HCT116 (cell line): Measurements from ENCODE around the gene CLIC4.

ENCODE experiments used
- CTCF ChIP-seq, 3 experiments: fragments of 200-600 bp in 1 of 3; sonication (generic) in 1 of 3; IDR thresholded peaks in 2 of 3; conservative IDR thresholded peaks in 1 of 3; 2 replicates each; pipeline ENCODE4 v1.5.1; 2012 to 2017; ENCODE audit warnings: low read depth in 2 of 3, low read length in 2 of 3, antibody characterized with exemption in 1 of 3, borderline replicate concordance in 1 of 3, control low read depth in 1 of 3, mild to moderate bottlenecking in 1 of 3, mixed read lengths in 1 of 3, mixed run types in 1 of 3, moderate library complexity in 1 of 3; ENCODE audit not compliant: insufficient read depth in 1 of 3
- POLR2A ChIP-seq: IDR thresholded peaks from 2 replicates; pipeline ENCODE4 v1.7.0; 2011; ENCODE audit warnings: borderline replicate concordance; ENCODE audit not compliant: insufficient read depth, insufficient read length; ENCODE audit errors: extremely low read depth

DNA sequence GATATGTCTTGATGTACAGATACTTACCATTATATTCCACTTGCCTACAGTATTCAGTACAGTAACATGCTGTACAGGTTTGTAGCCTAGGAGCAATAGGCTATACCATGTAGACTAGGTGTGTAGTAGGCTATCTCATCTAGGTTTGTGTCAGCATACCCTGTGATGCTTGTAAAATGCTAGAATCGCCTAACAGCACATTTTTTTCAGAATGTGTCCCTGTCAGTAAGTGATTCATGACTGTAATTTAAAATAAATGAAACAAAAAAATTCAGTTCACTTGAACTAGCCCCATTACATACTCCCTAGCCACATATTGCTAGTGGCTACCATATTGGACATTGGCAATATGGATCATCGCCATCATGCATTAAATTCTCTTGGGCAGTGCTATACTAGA lies 51.3 kb downstream of the CLIC4 start:
- TF ChIP-seq POLR2A: no peak
- TF ChIP-seq CTCF (IDR thresholded peaks at IDR 0.05 in 2 of 3, conservative IDR thresholded peaks at IDR 0.05 in 1 of 3; ENCODE audit: borderline replicate concordance in 1 of 3, insufficient read depth in 1 of 3, low read depth in 2 of 3, low read length in 2 of 3): no peak
